Dedifferentiated amniotic fluid mesenchymal stem cell (primary cell): Measurements from ENCODE around the gene TTLL6.
A peak's percentile ranks its signal among the peaks of the same experiment; 100 is the strongest.

ENCODE experiments used
- DNase-seq: peaks from one replicate; pipeline ENCODE4 v3.0.0-alpha.2; 2016; ENCODE audit errors: extremely low spot score

TTLL6 gene

DNA sequence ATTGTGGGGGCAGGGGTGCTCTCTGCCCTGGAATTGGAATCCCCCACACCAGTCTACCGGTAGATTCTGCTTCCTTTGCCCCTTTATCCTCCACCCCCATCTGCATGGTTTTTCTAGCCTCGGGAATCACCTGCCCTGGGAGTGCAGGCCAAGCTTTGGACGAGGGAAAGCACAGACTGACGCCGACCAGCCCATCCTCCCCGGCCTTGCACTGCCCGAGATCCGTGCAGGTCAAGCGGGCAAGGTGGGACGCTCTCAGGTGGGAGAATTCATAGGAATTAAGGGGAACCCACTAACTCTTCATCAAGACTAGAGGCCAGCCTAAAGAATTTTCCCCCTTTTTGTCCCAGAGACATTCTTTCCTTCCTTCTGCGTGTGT, 78.6 kb downstream of the TTLL6 start:
- no peak for DNase-seq

DNA sequence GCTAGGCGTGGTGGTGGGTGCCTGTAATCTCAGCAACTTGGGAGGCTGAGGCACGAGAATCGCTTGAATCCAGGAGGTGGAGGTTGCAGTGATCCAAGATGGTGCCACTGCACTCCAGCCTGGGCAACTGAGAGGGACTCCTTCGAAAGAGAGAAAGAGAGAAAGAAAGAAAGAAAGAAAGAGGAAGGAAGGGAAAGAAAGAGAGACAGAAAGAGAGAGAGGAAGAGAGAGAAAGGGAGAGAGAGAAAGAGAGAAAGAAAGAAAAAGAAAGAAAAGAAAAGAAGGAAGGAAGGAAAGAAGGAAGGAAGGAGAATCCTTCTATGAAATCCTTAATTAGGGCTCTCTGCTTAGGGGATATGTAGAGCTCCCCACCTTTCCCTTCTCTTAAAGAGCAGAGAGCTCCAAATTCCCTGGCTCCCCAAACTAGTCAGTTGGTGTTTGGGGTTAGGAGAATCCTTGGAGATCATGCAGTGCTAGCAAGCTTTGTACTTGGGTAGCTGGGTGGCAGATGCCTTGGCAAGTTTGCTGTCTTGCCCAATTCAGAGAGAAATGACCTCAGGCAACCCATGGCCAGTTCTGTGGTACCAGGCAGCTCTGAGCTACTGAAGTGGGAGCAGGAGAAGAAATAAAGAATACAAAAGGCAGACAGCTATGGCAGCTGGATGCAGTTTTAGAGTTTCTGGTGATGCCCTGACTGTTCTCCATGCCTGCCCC, 79.5 kb downstream of the TTLL6 start:
- DNase-seq = no peak

GRCh38 chr17:48735062-48735351, 82.0 kb downstream of the TTLL6 start:
- no peak for DNase-seq

- no peak for DNase-seq
Observed at GRCh38 chr17:48734333-48735061, 82.5 kb downstream of the TTLL6 start.

DNA sequence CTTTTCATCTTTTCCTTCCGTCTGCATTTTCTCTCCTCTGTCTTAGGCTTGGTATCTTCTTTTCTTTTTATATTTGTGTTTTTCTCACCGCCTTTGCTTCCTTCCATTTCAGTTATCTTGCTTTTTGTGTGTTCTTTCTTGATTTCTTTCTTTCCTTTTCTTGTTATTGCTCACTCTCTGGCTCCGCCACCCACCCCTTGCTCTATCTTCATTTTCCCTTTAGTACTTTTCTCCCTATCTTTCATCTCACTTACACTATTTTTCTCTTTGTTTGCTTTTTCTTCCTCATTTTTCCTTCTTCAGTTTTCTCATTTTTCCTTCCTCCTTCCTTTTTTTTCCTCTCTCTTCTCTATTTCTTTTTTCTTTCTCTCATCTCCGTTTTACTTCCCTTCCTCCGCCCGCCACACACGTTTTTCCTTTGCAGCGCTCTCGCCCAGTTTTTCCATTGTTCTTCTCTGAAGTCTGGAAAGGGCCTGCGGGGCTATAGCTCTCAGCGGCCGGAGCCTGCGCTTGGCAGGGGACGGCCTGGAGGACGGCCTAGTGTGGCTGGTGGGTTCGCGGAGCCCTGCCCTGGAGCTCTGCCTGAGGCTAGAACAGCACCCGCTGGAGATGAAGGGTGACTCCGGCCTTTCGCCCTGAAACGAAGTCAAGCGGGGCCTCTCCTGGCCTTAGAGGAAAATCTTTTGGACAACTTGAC, 83.2 kb downstream of the TTLL6 start:
- DNase-seq = no peak

- DNase-seq = no peak
Observed at GRCh38 chr17:48732688-48733629, 84.1 kb downstream of the TTLL6 start.

DNA sequence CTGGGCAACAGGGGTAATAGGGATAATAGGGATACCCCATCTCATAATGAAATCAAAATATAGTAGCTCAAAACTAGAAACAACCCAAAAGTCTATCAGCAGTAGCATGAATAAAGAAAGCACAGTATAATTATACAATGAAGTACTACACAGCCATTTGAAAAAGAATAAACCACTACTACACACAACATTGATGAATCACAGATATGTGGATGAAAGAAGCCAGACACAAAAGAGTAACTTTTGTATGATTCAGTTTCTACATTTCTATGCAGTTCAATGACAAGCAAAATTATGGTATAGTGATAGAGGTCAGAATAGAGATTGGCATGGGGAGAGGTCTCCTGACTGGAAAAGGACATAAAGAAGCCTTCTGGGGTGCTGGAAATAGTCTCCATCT, 85.7 kb downstream of the TTLL6 start:
- DNase-seq = no peak

DNA sequence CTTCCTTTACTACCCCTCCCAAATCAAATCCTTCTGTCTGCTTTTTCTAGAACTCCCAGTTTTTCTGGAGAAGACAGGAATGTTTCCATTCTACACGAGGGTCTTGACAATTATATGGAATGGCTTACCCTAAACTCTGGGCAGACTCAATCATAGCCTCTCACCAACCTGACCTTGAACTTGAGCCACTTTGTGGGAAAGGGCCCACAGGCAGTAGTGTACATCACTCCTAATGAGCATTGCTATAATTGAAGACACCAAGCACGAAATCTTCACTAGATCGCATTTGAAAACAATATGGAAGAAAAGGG, 86.8 kb downstream of the TTLL6 start:
- no peak for DNase-seq

GRCh38 chr17:48729335-48730239, 87.4 kb downstream of the TTLL6 start:
- no peak for DNase-seq

- DNase-seq = no peak
Observed at GRCh38 chr17:48728232-48729231, 88.5 kb downstream of the TTLL6 start, which contains the start of gene HOXB13. Gene HOXB13 (minus strand): TSS chr17:48728750. CDS start chr17:48728593, 157 bp downstream.

DNA sequence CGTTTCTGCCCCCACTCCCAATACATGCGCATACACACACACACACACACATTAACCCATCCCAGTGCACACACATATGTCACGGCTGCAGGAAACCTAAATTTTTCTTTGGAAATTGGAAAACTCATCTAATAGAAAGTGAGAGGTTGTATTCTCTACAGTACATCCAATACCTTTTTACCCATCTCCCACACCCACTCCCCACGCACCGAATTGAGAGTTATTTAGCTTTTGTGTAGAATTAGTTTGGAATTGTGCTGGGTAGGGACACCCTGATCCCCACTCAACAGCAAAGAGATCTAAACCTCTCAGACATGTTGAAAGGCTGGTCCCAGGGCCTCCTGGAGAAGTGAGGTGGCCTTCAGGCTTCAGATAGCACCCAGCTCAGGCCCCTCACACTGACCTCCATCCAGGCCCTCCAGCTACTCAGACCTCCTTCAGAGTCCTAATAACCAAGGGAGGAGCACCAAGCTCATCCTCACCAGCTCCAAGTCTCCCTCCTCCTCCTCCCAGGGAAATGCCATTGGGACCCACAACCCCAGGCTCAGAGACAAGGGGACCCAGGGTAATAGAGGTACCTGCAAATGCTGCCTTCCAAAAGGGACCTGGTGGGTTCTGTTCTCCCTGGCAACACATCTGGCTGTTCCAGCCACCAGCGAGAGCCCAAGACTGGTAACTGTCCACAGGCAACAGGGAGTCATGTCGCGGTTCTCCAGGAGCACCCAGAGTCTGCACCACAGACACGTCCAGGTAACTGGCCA, 89.4 kb downstream of the TTLL6 start:
- no peak for DNase-seq

DNA sequence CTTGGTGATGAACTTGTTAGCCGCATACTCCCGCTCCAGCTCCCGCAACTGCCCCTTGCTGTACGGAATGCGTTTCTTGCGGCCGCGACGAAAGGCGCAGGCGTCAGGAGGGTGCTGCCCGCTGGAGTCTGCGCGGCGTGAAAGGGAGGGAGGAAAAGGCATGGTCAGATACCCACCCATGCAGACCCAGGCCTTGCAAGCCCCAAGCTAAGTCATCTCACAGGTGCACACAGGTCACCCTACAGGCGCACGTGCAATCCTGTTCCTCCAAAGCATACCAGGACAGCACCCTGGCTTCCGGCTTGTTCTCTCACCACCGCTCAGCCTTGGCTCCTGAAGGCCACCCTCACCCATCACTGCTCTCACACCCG, 90.1 kb downstream of the TTLL6 start:
- no peak for DNase-seq

- DNase-seq = no peak
Observed at GRCh38 chr17:48726114-48726915, 90.7 kb downstream of the TTLL6 start.

- DNase-seq = no peak
Observed at GRCh38 chr17:48725288-48726064, 91.6 kb downstream of the TTLL6 start.

DNA sequence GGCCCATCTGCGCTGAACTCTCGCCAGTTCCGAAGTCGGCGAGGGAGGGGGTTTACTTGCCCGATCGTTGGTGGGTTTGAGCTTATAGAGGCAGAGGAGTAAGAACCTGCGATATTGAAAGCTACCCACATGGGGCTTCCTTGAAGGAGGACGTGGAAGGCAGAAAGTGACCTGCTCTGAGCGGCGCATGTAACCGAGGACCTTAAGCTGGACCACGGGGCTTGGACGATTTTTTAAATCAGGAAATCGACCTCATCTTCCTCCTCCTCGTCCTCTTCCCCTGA, 92.1 kb downstream of the TTLL6 start:
- no peak for DNase-seq

- DNase-seq = peak; percentile 62
Observed at GRCh38 chr17:48724251-48725003, 92.6 kb downstream of the TTLL6 start.
